Cardiac fibroblast (primary cell): ENCODE data around the gene DNASE1L2.

ENCODE experiments used
- DNase-seq, 2 donors: peaks; one replicate each; pipeline versions ENCODE4 v3.0.0 to v3.0.0-alpha.2; 2010; ENCODE audit warnings: low read depth in 2 of 2
- H3K4me3 ChIP-seq, 2 donors: replicated peaks in 1 of 2; 1 replicate in 1 of 2; 2 replicates in 1 of 2; pipeline ENCODE4 v1.5.1; 2011; ENCODE audit warnings: low read depth in 2 of 2, low read length in 2 of 2, mild to moderate bottlenecking in 2 of 2, moderate library complexity in 1 of 2
- TF ChIP-seq, protein P1 (sequence below): IDR thresholded peaks from one replicate; pipeline ENCODE4 v1.5.1; 2011; ENCODE audit warnings: low read depth, mild to moderate bottlenecking, low read length, inconsistent platforms

Gene DNASE1L2

DNA sequence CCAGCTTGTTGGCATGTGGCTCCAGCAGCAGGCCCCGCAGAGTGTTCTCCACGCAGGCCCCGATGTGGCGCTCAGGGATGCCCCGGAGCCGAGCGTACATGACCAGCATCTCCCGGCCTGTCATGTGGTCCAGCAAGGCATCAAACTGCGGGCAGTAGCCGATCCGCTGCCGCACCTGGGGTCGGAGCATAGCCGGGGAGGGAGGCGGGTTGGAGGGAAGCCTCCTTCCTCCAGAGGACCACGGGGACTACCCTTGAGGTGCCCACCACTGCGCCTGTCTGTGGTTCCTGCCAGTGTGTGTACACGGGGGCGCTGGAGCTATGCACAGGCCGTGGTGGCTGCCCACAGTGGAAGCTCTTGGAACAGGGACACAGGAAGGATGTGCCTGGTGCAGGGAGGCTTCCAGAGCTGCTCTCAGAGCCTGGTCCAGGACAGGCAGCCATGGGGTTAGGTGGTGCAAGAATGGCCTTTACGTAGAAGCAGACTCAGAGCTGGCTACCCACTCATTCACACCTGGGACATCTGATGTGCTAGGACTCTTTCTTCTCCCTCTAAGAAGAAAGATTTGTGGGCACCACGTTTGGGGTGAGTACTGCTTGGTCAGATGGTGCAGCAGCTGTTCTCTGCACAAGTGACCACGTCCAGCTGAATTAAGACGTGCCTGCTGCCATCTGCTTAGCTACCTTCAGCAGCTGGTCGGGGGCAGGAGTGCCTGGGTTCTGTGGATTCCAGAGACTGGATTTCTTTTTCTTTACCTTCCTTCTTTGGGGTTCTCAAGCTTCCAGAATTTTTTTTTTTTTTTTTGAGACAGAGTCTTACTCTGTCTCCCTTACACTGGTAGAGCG lies 42.9 kb downstream of the DNASE1L2 start:
- no peak overlapping the region for H3K4me3 ChIP-seq
- no peak for DNase-seq
- TF ChIP-seq, protein P1, sequence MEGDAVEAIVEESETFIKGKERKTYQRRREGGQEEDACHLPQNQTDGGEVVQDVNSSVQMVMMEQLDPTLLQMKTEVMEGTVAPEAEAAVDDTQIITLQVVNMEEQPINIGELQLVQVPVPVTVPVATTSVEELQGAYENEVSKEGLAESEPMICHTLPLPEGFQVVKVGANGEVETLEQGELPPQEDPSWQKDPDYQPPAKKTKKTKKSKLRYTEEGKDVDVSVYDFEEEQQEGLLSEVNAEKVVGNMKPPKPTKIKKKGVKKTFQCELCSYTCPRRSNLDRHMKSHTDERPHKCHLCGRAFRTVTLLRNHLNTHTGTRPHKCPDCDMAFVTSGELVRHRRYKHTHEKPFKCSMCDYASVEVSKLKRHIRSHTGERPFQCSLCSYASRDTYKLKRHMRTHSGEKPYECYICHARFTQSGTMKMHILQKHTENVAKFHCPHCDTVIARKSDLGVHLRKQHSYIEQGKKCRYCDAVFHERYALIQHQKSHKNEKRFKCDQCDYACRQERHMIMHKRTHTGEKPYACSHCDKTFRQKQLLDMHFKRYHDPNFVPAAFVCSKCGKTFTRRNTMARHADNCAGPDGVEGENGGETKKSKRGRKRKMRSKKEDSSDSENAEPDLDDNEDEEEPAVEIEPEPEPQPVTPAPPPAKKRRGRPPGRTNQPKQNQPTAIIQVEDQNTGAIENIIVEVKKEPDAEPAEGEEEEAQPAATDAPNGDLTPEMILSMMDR = no peak

DNA sequence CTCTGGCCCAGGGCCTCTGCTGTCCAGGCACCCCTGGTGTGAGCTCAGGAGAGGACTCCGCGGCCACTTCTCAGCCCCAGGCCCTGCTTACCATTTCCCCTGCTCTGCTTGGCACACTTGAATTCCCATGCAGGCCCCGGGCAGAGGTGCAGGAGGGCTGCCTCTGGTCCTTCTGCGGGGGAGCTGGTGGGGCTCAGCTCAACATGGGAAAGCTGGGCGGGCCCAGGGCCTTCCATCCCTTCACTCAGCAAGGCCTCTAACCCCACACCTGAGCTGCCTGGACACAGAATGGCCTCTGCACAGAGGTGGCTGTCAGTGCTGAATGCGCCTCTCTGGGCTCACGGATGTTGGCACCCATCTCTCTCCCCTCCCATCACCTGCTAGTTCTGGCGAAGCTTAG lies 44.2 kb downstream of the DNASE1L2 start:
- H3K4me3 ChIP-seq = no peak overlapping the region
- TF ChIP-seq, protein P1 = no peak
- DNase-seq = no peak

GRCh38 chr16:2280981-2281542 lies 44.8 kb downstream of the DNASE1L2 start:
- TF ChIP-seq, protein P1 = no peak
- DNase-seq = no peak
- no peak overlapping the region for H3K4me3 ChIP-seq

GRCh38 chr16:2282262-2282661 lies 46.0 kb downstream of the DNASE1L2 start:
- TF ChIP-seq, protein P1 = no peak
- no peak for DNase-seq

GRCh38 chr16:2282866-2283555 lies 46.8 kb downstream of the DNASE1L2 start:
- TF ChIP-seq, protein P1 = no peak
- DNase-seq = no peak
- H3K4me3 ChIP-seq = no peak overlapping the region

More at GRCh38 chr16:2282262-2282661, 46.0 kb downstream of the DNASE1L2 start:
- H3K4me3 ChIP-seq = no peak overlapping the region

DNA sequence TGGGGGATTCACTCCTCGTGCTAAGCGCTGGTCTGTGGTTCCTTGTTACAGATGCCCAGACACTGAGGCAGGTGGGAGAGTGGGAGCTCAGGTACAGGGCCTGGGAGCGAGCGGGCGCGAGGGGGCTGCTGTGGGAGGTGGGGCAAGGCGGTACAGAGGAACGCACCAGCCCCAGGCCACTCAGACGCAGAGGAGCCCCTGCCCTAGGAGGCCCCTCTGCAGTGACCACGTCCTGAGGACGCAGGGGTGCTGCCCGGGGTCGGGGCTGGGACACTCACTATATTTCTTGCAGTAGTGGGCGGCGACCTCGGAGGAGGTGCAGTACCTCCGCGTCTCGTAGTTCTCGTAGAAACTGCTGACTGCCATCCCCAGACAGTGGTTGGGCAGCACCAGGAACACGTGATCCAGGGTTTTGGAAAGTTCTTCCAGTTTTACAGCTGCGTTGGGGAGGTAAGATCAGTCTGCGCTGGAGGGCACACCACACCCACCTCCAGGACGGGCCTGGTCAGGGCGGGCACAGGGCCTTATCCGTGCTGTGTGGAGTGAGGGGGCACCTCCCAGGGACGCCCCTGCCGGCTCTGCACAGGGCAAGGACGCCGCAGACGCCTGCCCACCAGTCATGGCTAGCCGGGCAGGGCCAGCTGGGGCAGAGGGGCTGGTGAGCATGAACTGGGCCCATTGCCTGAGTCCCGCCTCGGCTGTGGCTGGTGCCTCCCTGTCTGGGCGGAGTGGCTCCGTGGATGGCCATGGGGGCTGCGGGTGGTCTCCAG lies 47.9 kb downstream of the DNASE1L2 start:
- DNase-seq = no peak
- TF ChIP-seq, protein P1 = no peak
- no peak overlapping the region for H3K4me3 ChIP-seq
